Right forelimb (tissue), 1 donor: ENCODE results near the gene PTBP2.
"Not testable (repeated sequence)": the region's sequence is repeated elsewhere in the genome, so short reads cannot be mapped to it uniquely, and the experiment has no call there.

Experiments used
- DNase-seq: peaks from one replicate; pipeline ENCODE4 v3.0.0-alpha.2; 2018

Gene PTBP2

GRCh38 chr1:96746440-96747420 is 25.1 kb downstream of the PTBP2 start:
- DNase-seq = no peak

DNA sequence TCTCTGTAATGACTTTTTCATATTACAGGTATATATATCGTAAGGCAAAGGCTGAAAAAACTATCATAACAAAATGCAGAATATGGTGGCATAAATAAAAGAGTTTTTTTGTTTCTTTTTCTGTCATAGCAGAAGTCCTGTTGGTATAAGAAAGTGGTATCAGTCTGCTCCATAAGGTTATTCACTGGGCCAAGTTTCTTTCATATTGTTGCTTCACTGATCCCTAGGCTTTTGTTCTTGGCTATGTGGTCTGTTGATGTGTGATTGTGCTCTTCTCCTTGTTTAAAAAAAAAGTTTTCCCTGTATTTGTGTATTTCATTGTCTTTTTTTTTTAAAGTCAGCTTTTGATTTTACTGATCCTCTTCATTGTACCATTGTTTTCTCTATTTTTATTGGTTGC is 26.0 kb downstream of the PTBP2 start:
- no peak for DNase-seq

DNA sequence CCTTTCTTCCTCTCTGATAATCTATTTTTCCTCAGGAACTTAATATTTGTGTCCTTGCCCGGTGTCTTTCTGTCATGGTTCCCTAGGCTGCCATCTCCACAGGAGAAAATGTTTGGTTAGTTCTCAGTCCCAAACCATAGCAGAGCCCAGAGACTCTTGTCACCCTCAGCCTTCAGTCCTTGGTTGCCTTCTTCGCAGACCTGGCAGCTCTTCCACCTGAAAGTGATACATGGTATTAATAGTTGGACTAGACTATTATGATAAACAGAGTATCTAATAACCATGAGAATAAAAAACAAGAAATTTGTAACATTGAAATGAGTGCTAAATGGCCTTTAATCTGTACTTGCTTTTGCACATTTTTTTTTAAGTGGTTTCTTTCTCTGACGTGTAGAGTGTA is 26.5 kb downstream of the PTBP2 start:
- DNase-seq = no peak

DNA sequence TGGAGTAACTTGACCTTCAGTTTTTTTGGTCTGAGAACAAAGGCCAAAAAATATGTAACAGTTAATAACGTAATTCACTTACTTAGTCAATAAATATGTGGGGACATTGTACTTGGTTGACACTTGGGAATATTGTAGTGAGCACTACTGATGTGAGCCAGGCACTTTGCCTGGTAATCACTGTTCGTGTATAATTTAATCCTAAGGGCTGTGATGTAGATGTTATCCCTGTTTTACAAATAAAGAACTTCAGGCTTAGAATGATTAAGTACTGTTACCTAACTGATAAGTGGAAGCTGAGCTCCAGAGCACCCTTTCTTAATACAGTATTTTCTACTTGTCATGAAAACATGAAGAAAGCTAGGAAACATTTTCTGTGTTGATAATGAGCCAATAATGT is 28.0 kb downstream of the PTBP2 start:
- DNase-seq = no peak

DNA sequence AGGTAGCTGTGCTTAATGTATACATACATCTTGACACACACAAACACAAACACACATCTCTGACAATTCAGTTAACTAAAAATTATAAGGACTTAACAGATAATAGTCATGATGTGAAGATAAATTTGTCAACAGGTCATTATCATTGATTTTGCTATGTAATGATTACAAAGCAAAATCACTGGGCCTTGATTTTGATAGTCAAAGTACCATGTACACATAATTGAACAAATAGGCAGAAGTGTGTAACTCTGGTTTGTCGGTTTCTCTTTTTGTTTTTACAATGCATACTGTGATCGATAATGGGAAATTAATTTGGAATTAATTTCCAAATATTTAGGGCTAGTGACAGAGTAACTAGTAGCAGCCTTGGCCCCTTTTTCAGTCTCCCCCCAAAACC is 30.8 kb downstream of the PTBP2 start:
- no peak for DNase-seq

DNA sequence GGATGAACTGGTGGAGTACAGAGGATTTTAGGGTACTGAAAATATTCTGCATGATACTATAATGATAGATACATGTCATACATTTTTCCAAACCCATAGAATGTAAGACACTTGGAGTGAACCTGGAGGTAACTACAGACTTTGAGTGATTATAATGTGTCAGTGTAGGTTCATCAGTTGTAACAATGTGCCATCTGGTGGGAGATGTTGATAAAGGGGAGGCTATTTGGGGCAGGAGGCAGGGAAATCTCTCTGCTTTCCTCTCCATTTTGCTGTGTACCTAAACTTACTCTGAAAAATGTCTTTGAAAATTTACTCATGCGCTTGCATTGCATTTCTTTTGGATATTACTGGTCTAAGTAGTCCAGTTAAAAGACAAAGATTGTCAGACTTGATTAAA is 35.2 kb downstream of the PTBP2 start:
- no peak for DNase-seq

DNA sequence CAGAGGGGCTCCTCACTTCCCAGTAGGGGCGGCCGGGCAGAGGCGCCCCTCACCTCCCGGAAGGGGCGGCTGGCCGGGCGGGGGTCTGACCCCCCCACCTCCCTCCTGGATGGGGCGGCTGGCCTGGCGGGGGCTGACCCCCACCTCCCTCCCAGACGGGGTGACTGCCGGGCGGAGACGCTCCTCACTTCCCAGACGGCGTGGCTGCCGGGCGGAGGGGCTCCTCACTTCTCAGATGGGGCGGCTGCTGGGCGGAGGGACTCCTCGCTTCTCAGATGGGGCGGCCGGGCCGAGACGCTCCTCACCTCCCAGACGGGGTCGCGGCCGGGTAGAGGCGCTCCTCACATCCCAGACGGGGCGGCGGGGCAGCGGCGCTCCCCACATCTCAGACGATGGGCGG is 41.0 kb downstream of the PTBP2 start:
- not testable (repeated sequence) for DNase-seq

DNA sequence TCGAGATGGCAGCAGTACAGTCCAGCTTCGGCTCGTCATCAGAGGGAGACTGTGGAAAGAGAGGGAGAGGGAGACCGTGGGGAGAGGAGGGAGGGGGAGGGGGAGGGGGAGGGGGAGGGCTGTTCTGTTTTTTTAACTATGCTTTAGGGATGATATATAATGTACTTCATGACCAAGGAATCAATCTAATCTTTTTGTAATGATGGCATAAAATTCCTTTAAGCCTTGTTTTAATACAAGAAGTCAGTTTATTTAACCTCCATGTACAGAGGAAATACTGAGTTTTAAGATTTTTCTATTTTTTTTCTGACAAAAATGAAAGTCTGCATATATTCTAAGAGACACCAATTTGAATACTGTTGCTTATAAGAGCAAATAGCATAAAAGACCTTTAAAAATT is 41.9 kb downstream of the PTBP2 start:
- DNase-seq = no peak

GRCh38 chr1:96764469-96764868 is 42.9 kb downstream of the PTBP2 start:
- DNase-seq = no peak

DNA sequence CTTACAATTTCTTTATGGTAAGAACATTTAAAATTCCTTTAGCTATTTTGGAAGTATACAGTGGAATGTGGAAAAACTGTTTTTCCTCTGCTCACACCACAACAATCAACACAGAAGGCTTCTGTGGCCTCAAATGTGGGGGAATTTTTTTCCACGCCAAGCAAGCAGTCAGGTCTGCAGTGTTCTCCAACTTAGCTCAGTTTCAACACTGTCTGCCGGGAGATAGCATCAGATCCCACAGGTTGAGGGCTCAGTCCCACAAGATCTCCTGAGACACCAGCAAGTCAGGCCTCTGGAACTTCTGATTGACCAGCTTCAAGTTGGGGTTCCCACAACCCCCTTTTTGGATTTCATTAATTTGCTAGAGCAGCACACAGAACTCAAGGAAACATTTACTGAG is 50.3 kb downstream of the PTBP2 start:
- no peak for DNase-seq

DNA sequence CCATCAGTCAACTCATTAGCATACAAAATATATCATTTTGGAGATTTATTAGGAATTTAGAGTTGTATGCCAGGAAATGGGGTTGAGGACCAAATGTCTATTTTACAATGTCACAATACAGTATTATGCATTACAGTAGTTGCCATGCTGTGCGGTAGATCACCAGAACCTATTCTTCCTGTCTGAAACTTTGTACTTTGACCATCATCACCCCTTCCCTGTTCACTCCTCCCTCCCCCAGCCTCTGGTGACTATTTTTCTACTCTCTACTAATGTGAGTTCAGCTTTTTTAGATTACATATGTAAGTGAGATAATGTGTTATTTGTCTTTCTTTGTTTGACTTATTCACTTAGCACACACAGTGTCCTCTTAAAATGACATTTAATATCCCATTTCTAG is 50.8 kb downstream of the PTBP2 start:
- DNase-seq = no peak

DNA sequence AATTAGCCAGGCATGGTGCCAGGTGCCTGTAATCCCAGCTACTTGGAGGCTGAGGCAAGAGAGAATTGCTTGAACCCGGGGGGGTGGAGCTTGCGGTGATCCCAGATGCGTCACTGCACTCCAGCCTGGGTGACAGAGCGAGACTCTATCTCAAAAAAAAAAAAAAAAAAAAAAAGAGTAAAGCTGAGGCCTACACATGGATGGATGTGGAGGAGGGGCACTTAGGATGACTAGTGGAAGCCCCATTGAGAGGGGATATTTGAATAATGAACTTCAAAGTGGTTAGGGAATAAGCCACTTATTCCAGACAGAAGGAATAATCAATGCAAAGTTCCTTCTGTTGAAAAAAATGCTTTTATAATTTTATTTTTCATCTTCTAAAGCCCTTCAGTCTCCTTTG is 51.4 kb downstream of the PTBP2 start:
- no peak for DNase-seq

- DNase-seq = no peak
These were observed 60.6 kb downstream of the PTBP2 start for GRCh38 chr1:96782206-96782605.

GRCh38 chr1:96782856-96783255 is 61.3 kb downstream of the PTBP2 start:
- no peak for DNase-seq

DNA sequence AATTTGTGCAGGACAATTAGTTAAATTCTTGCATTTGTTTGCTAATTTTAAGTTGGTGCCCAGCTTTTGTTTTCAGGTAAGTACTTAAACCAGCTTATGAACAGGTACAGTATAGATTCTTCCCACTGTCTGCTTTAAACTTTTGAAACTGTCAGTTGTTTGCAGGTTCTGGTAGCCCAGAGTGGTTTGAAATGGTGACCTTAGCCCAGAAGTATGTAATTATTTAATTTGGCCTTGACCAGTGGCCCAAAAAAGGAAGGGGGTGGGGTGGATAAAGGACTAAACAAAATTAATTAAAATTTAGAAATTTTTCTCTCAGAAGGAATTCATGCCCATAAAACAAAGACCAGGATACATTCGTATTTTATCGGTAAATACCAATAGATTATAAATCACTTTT is 69.0 kb downstream of the PTBP2 start:
- DNase-seq = no peak

DNA sequence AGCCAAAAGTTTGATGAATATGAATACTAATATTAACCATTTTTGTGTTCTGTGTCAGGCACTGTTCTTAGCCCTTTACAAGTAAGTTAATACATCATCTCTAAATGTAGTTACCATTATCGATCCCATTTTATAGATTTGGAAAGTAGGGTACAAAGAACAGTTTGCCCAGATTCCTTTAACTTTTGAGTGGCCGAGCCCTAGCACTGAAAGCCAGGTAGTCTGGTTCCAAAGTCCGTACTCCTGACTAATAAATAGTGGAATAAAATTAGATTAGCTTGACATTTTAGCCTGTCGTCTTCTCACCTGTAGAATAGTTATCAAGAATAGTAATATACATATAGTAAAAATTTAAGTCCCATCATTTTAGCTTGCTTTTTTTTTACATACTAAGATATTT is 70.6 kb downstream of the PTBP2 start:
- DNase-seq = no peak

- not testable (repeated sequence) for DNase-seq
These were observed 80.1 kb downstream of the PTBP2 start for GRCh38 chr1:96801696-96802095.

GRCh38 chr1:96804648-96805047 is 83.1 kb downstream of the PTBP2 start:
- DNase-seq = no peak

GRCh38 chr1:96808191-96808590 is 86.6 kb downstream of the PTBP2 start:
- no peak for DNase-seq

GRCh38 chr1:96815914-96816313 is 94.3 kb downstream of the PTBP2 start:
- no peak for DNase-seq

DNA sequence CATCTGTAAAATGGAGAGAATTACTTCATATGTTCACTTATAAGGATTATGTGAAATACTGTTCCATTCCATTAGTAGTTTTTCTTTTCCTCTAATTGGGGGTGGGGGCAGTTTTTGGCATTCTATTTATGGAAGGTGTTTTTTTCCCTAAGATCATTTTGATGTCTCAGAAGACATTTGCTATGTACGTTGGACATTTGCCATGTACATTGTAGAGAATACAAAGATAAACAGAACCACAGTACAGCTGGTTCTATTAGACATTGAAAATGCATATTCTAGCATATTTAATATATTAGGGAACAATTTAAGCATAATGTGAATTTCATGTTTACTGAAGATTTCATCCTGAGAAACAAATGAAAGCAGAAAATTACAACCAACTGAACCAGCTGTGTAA is 98.5 kb downstream of the PTBP2 start:
- no peak for DNase-seq

GRCh38 chr1:96820671-96821070 is 99.1 kb downstream of the PTBP2 start:
- no peak for DNase-seq

GRCh38 chr1:96825231-96825630 is 103.6 kb downstream of the PTBP2 start:
- DNase-seq = no peak

DNA sequence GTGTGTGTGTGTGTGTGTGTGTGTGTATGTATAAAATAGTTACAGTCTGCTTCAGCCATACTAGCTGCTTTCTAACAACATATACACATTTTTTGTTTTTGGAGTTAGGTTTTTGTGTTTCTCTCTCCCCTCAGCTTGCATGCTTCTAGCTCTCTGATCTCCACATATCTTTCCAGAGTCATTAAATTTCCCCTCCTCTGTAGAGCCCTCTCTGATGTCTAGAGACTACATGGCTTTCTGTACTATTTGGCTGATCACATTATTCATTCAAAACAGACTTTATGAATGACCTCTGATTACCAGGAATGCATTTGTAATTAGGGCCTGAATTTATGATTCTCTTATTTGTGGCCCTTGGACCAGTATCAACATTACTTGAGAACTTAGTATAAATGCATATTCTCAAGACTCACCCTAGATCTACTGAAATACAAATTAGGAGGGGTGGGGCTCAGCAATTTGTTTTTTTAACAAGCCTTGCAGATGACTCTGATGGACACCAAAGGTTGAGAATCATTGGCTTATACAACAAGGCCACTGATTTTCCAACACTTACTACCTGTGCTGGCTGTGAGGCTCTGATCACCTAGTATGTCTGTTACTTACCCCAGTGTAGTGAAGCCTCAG is 104.5 kb downstream of the PTBP2 start:
- no peak for DNase-seq
